Measurements from ENCODE around the gene NFASC.

Gene NFASC

GRCh38 chr1:204854286-204854685 is 16.4 kb upstream of the NFASC start:
- no peaks in the 10 kb centered on the region for H3K4me1 ChIP-seq (ENCODE audit: control insufficient read depth, insufficient read depth, low read length)
- H3K27ac ChIP-seq (ENCODE audit: extremely low read depth, low read depth, low read length), result no peak overlapping the region
- no peaks in the 10 kb centered on the region for H3K36me3 ChIP-seq (ENCODE audit: control insufficient read depth in 2 of 2, insufficient read depth in 1 of 2, low read length in 2 of 2)
- H3K9me3 ChIP-seq (ENCODE audit: control insufficient read depth, insufficient read depth, low read depth, low read length), result no peaks in the 10 kb centered on the region
- no peak overlapping the region for H3K4me3 ChIP-seq (ENCODE audit: low read depth, low read length)
- TF ChIP-seq ZNF155 (tag by site-specific recombination; IDR thresholded peaks at IDR 0.05), result no peak
- TF ChIP-seq ZNF366 (tag by site-specific recombination; conservative IDR thresholded peaks at IDR 0.05), result no peak
- CTCF ChIA-PET, result interaction anchor here (0.8 to 2.5 kb wide), 2 partner anchors 47 to 121 kb away, joined by 7 to 9 read pairs; no protein-coding TSS in a partner anchor
- POLR2A ChIA-PET, result no interaction called here

DNA sequence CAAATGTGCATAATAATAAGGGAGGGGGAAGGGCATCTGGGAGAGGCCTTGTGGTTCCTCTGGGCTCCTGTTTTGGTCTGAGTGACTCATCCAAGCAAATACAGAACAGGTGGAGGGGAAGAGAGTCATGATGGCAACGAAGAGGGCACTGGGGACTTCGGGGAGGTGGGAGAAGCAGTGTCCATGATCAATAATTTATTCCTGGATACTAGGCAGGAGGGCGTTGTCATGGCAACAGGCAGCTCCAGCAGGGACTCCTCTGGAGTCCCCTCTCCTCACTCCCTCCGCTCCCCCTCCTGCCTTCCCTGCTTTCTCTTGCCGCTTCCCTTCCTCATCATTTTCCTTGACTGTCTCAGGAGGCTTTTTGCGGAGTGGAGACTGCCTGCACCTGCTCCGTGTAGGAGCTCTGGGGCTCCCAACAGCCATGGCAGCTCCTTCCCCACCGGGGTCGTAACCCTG is 12.3 kb upstream of the NFASC start:
- no peaks in the 10 kb centered on the region for H3K9me3 ChIP-seq (ENCODE audit: control insufficient read depth, insufficient read depth, low read depth, low read length)
- TF ChIP-seq ZNF138 (tag by site-specific recombination; IDR thresholded peaks at IDR 0.05; ENCODE audit: borderline replicate concordance) (no peak), ZNF140 (tag by site-specific recombination; IDR thresholded peaks at IDR 0.05) (no peak), ZNF221 (tag by site-specific recombination; IDR thresholded peaks at IDR 0.05; ENCODE audit: borderline replicate concordance) (no peak), ZNF610 (tag by site-specific recombination; IDR thresholded peaks at IDR 0.05; ENCODE audit: borderline replicate concordance) (no peak), HOXA7 (CRISPR knock-in tag; IDR thresholded peaks at IDR 0.05; ENCODE audit: borderline replicate concordance) (no peak), ZNF274 (IDR thresholded peaks at IDR 0.05; ENCODE audit: low read length) (no peak), ZNF274 (tag by site-specific recombination; IDR thresholded peaks at IDR 0.05; ENCODE audit: borderline replicate concordance) (no peak), ZNF585B (tag by site-specific recombination; IDR thresholded peaks at IDR 0.05) (no peak), ZNF266 (tag by site-specific recombination; IDR thresholded peaks at IDR 0.05; ENCODE audit: low read depth) (no peak), ZNF362 (tag by site-specific recombination; IDR thresholded peaks at IDR 0.05) (no peak), ZNF548 (tag by site-specific recombination; IDR thresholded peaks at IDR 0.05) (no peak)
- TF ChIP-seq, protein P1, sequence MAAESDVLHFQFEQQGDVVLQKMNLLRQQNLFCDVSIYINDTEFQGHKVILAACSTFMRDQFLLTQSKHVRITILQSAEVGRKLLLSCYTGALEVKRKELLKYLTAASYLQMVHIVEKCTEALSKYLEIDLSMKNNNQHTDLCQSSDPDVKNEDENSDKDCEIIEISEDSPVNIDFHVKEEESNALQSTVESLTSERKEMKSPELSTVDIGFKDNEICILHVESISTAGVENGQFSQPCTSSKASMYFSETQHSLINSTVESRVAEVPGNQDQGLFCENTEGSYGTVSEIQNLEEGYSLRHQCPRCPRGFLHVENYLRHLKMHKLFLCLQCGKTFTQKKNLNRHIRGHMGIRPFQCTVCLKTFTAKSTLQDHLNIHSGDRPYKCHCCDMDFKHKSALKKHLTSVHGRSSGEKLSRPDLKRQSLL (tag by site-specific recombination; IDR thresholded peaks at IDR 0.05), result no peak
- TF ChIP-seq, protein P2, sequence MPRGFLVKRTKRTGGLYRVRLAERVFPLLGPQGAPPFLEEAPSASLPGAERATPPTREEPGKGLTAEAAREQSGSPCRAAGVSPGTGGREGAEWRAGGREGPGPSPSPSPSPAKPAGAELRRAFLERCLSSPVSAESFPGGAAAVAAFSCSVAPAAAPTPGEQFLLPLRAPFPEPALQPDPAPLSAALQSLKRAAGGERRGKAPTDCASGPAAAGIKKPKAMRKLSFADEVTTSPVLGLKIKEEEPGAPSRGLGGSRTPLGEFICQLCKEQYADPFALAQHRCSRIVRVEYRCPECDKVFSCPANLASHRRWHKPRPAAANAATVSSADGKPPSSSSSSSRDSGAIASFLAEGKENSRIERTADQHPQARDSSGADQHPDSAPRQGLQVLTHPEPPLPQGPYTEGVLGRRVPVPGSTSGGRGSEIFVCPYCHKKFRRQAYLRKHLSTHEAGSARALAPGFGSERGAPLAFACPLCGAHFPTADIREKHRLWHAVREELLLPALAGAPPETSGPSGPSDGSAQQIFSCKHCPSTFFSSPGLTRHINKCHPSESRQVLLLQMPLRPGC (tag by site-specific recombination; IDR thresholded peaks at IDR 0.05), result no peak
- CTCF ChIA-PET, result interaction anchor here (1.3 kb wide), 1 partner anchor 52 kb away, joined by 3 read pairs; no protein-coding TSS in a partner anchor
- H3K4me3 ChIP-seq (ENCODE audit: low read depth, low read length), result no peak overlapping the region
- H3K4me1 ChIP-seq (ENCODE audit: control insufficient read depth, insufficient read depth, low read length), result no peaks in the 10 kb centered on the region
- POLR2A ChIA-PET, result no interaction called here
- no peaks in the 10 kb centered on the region for H3K36me3 ChIP-seq (ENCODE audit: control insufficient read depth in 2 of 2, insufficient read depth in 1 of 2, low read length in 2 of 2)
- H3K27ac ChIP-seq (ENCODE audit: extremely low read depth, low read depth, low read length), result no peak overlapping the region

DNA sequence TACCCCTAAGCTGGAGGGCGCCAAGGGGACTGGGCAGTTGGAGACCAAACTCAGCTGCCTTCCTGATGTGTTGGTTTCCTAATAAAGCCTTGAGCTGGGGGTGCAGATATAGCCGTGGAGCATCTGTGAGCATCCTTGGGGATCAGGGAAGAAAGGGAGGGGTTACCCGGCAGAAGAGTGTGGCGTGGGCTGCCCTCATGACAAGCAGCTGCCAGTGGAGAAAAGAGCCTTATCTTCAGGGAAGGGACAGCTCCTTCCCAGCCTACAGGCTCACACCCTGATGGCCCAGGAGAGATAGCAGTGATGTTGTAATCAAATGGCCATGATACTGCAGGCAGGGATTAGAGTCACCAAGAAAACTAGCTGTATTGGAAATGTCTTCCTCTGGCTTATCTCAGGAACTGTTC is 10.8 kb upstream of the NFASC start:
- Histone ChIP-seq H3K9me3 (ENCODE audit: control insufficient read depth, insufficient read depth, low read depth, low read length) (no peaks in the 10 kb centered on the region), H3K27ac (ENCODE audit: extremely low read depth, low read depth, low read length) (no peak overlapping the region), H3K4me1 (ENCODE audit: control insufficient read depth, insufficient read depth, low read length) (no peaks in the 10 kb centered on the region), H3K4me3 (ENCODE audit: low read depth, low read length) (no peak overlapping the region), H3K36me3 (ENCODE audit: control insufficient read depth in 2 of 2, insufficient read depth in 1 of 2, low read length in 2 of 2) (no peaks in the 10 kb centered on the region)
- POLR2A ChIA-PET, result no interaction called here
- CTCF ChIA-PET, result interaction anchor here (0.7 to 1.8 kb wide), 2 partner anchors 53 to 490 kb away, joined by 3 to 7 read pairs; no protein-coding TSS in a partner anchor
- TF ChIP-seq ZBTB20 (tag by site-specific recombination; IDR thresholded peaks at IDR 0.05) (no peak), ZNF18 (tag by site-specific recombination; IDR thresholded peaks at IDR 0.05) (no peak), TCF7L2 (IDR thresholded peaks at IDR 0.05; ENCODE audit: borderline replicate concordance, low read depth, low read length) (no peak), ZNF544 (tag by site-specific recombination; IDR thresholded peaks at IDR 0.05) (no peak), RBAK (tag by site-specific recombination; IDR thresholded peaks at IDR 0.05) (no peak), ZNF701 (tag by site-specific recombination; IDR thresholded peaks at IDR 0.05) (no peak), ZNF514 (tag by site-specific recombination; IDR thresholded peaks at IDR 0.05) (no peak)
- TF ChIP-seq, protein P3, sequence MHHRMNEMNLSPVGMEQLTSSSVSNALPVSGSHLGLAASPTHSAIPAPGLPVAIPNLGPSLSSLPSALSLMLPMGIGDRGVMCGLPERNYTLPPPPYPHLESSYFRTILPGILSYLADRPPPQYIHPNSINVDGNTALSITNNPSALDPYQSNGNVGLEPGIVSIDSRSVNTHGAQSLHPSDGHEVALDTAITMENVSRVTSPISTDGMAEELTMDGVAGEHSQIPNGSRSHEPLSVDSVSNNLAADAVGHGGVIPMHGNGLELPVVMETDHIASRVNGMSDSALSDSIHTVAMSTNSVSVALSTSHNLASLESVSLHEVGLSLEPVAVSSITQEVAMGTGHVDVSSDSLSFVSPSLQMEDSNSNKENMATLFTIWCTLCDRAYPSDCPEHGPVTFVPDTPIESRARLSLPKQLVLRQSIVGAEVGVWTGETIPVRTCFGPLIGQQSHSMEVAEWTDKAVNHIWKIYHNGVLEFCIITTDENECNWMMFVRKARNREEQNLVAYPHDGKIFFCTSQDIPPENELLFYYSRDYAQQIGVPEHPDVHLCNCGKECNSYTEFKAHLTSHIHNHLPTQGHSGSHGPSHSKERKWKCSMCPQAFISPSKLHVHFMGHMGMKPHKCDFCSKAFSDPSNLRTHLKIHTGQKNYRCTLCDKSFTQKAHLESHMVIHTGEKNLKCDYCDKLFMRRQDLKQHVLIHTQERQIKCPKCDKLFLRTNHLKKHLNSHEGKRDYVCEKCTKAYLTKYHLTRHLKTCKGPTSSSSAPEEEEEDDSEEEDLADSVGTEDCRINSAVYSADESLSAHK (tag by site-specific recombination; IDR thresholded peaks at IDR 0.05), result no peak
